Activated T-helper 1 cell treated with Interleukin-2 at 50 U/mL for 16 hours (primary cell): ENCODE results near the gene WDR31.
A peak's percentile ranks its signal among the peaks of the same experiment; 100 is the strongest.
"Not testable (repeated sequence)": the region's sequence is repeated elsewhere in the genome, so short reads cannot be mapped to it uniquely, and the experiment has no call there.

ENCODE experiments used
- DNase-seq: peaks from one replicate; pipeline ENCODE4 v3.0.0-alpha.2; 2020; ENCODE audit warnings: low read depth

The WDR31 gene

GRCh38 chr9:113340011-113340699, at the start of gene WDR31:
Gene WDR31 (minus strand): TSS chr9:113340275. CDS start chr9:113332022, 8,253 bp downstream.
- peak; percentile 68 for DNase-seq

- no peak for DNase-seq
Measured at GRCh38 chr9:113389451-113389850, 49.4 kb upstream of the WDR31 start.

DNA sequence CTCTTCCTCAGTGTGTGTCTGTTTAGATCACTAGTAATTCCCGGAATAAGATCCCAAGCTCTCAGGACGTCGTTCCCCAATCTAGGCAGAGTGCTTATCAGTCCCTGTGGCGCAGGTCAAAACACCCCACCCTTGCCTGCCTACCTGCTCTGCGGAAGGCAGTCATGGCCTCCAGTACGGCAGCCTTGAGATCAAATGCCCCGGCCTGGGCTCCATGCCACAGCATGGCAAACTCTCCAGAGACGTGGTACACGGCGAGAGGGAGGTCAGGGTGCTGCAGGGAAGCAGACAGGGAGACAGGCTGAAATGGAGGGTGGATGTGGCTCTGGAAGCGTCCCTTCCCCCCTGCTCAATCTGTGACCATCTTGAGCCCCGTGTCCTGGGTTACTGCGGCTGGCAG, 48.8 kb upstream of the WDR31 start:
- DNase-seq = no peak

DNA sequence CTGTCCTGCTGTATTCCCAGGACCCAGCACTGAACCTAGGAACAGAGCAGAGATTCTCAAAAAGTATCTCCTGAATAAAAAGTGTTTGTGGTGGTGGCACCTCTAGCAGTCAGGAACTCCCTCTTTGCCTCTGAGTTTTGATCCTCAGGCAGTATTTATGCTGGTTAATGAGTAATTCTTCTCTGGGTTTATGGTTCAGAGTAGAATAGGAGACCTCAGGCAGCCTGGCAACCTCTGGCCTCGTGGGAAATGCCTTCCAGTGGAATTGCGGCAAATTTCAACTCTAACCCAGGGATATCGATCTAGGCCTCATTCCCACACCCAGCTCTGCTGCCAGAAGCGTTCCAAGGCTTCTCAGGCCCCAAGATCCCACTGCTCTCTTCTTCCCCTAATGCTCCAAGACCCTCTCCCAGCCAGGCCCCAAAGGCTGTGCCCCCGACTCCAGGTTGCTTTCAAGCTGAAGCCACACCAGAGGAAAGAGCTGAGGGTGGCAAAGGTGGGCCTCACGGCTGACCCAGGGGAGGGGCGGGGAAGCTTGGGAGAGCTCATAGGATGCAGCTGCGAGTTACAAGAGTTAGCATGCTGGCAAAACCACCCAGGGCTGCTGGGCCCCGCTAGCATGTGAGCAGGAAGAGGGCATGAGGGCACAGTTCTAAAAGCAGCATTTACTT, 47.6 kb upstream of the WDR31 start:
- no peak for DNase-seq

GRCh38 chr9:113386571-113387393, 46.7 kb upstream of the WDR31 start:
- DNase-seq = no peak

GRCh38 chr9:113381909-113382411, 41.9 kb upstream of the WDR31 start:
- DNase-seq = no peak

DNA sequence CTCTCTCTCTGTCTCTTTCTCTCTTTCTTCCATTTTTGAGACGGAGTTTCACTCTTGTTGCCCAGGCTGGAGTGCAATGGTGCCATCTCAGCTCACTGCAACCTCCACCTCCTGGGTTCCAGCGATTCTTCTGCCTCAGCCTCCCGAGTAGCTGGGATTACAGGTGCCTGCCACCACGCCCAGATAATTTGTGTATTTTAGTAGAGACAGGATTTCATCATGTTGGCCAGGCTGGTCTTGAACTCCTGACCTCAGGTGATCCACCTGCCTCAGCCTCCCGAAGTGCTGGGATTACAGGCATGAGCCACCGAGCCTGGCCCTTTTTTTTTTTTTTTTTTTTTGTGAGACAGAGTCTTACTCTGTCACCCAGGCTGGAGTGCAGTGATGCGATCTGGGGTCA, 41.4 kb upstream of the WDR31 start:
- not testable (repeated sequence) for DNase-seq

- no peak for DNase-seq
Measured at GRCh38 chr9:113380869-113381378, 40.8 kb upstream of the WDR31 start.

GRCh38 chr9:113379829-113380210, 39.7 kb upstream of the WDR31 start:
- DNase-seq = not testable (repeated sequence)

GRCh38 chr9:113379094-113379828, 39.2 kb upstream of the WDR31 start:
- not testable (repeated sequence) for DNase-seq

GRCh38 chr9:113376634-113377567, 36.8 kb upstream of the WDR31 start, which contains the start of gene HDHD3:
Gene HDHD3 (minus strand): TSS chr9:113376986. CDS start chr9:113374354, 2,632 bp downstream.
- DNase-seq = peak; percentile 78

DNA sequence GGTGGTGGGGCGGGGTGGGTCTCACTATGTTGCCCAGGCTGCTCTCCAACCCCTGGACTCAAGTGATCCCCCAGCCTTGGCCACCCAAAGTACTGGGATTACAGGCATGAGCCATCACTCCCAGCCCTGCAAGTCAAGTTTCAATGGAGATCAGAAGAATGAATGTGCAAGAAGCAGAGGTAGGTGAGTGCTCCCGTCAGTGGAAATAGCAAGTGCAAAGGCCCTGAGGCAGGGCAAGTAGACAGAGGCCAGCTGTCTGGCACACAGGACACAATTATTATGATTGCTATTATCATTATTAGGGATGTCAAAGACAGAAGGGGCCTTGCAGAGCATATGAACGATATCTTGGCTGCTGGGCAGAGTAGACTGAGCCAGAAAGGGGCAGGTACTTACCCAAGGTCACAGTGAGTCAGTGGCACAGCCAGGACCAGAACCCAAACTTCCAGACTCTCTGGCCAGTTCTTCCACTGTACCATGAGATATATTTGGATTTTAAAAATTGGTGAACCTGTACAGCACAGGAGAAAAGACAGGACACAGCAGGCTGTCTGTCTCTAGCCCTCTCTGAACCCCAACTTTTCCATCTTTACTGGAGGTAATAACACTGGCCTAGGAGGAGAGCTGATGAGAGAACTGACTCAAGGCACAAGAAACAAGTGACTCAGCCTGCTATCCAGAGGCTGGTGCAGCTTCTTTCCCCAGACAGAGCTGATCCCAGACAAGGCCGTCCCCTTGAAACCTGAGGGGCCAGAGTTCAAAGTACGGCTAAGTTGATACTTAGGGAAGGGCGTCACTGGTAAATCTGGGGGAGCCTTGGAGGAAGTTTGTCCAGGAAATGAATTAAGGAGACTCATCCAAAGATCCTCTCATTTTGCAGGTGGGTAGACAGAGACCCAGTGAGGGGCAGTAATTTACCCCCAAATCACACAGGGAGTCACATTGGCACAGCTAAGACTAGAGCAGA, 35.3 kb upstream of the WDR31 start:
- DNase-seq = no peak

GRCh38 chr9:113373676-113374392, 33.8 kb upstream of the WDR31 start:
- no peak for DNase-seq

DNA sequence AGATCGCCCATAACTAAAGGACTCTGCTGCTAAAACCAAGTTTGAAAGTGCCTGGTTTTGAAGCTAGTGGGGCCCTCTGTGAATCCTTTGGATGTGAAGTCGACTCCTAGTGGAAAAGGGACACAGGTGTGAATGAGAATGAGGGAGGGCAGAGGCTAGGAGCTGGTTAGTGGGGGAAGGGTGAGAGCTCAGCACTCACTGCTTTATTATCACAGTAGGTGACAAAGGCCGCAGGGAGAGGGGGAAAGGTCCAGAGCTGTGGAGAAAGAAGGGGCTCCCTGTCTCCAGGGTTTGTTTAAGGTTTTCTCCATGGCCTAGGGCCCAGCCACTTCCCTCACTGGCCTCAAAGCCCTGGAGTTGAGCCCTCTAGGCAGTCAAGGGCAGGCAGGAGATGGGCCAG, 33.2 kb upstream of the WDR31 start:
- DNase-seq = no peak

DNA sequence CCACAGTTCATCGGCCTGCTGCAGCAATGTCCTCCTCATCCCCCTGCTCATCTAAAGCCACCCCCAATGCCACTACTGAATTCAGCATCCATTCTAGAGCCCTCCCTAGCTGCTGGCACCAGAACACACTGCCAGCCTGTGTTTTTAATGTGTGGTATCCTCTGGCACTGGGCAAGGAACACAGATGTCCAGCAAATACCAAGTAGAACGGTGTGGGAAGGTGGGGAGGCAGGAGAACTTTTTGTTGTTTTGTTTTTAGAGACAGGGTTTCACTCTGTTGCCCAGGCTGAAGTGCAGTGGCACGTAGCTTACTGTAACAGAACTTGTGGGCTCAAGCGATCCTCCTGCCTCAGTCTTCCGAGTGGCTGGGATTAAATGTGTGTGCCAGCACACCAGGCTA, 32.0 kb upstream of the WDR31 start:
- no peak for DNase-seq

DNA sequence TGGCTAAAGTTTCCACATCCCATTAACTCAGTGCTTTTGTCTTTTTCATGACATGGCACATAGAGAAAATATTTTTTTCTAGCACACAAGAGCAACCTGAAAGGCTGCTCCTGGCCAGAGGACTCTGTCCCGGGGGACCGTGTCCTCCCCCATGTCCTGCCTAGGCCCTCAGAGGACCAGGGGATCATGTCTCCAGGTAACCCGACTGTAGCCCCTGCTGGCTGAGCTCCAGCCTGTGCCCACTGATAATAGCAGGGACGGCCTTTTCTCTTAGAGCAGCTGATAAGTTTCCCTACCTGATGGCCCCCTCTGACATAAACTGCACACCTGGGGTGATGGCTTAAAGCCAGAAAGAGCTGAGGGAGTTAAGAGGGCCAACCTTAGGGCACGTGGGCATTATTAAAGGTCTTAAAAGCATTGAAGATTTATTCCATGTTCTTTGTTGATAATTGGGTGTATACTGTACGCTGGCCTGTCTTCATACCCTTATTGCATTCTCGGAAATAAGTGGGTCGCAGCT, 30.8 kb upstream of the WDR31 start:
- no peak for DNase-seq

DNA sequence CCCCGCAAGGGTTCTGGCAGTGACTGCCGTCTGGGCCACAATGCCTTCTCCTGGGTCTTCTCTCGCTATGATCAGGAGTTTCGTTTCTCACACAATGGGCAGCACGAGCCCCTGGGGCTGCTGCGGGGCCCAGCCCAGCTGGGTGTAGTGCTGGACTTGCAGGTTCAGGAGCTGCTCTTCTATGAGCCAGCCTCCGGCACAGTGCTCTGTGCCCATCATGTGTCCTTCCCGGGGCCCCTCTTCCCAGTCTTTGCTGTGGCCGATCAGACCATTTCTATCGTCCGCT, 29.7 kb upstream of the WDR31 start:
- no peak for DNase-seq

DNA sequence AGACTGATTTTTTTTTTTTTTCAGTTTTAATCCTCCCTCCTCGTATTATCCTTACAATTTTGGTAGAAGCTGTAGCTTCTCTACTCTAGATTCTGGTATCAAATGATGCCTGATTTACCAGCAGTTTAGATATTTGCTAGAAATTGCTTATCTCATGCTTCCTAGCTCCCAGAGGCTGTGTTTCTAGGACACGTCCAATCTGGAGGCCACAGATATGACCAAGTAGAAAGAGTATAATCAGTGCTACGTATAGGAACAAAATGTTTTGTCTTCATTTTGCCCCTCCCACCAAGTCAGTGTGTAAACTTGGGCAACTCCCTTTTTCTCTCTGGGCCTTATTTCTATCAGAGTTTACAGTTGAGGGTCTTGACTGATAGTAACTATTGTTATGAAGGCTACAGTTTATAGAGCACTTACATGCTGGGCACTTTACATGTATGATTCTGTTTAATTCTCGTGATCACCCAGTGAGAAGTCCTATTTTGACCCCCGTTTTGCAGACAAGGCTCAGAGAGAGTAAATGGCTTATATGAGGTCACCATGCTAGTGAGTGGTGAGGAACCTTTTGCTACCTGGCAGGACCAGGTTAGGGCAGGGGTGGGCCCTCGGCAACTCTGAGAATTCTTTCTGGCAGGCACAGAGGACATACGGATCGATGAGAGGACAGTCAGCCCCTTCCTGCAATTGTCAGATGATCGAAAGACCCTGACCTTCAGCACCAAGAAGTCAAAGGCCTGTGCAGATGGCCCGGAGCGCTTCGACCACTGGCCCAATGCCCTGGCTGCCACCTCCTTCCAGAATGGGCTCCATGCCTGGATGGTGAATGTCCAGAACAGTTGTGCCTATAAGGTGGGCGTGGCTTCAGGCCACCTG, 29.1 kb upstream of the WDR31 start:
- no peak for DNase-seq
